Measurements from ENCODE around the gene SEMA5A.

DNA sequence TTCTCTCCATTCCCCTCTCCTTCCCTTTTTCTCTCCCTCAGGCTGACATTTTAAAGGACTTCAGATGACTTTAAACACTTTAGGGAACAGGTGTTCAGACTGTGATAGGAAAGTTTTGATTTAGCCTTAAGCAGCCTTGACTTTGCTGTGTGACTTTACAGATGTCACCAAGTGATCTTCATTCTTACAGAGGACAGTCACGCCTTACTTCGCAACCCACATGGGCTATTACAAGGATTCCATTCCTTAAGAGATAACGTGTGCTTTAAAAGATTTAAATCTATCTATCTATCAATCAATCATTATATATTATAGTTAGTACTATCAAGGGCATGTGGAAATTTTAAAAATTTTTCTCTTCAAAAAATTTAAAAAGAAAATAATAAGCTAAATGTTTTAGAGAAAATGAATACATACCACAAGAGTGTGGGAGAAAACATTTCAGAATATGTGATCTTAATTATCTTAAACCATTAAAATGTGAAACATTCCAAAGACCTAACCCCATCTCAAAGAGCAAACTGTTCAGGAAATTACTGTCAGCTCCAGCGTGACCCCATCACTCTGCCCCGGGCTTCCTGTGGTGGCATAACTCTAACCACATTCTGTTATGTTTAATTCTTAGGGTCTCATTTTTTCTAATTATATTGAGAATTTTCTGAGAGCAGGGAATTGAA, 530.5 kb downstream of the SEMA5A start:
- no peak for TF ChIP-seq EZH2 (IDR thresholded peaks at IDR 0.05; ENCODE audit: borderline replicate concordance, insufficient read depth, low read depth, low read length, poor library complexity, severe bottlenecking)
- TF ChIP-seq, protein P1, sequence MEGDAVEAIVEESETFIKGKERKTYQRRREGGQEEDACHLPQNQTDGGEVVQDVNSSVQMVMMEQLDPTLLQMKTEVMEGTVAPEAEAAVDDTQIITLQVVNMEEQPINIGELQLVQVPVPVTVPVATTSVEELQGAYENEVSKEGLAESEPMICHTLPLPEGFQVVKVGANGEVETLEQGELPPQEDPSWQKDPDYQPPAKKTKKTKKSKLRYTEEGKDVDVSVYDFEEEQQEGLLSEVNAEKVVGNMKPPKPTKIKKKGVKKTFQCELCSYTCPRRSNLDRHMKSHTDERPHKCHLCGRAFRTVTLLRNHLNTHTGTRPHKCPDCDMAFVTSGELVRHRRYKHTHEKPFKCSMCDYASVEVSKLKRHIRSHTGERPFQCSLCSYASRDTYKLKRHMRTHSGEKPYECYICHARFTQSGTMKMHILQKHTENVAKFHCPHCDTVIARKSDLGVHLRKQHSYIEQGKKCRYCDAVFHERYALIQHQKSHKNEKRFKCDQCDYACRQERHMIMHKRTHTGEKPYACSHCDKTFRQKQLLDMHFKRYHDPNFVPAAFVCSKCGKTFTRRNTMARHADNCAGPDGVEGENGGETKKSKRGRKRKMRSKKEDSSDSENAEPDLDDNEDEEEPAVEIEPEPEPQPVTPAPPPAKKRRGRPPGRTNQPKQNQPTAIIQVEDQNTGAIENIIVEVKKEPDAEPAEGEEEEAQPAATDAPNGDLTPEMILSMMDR (IDR thresholded peaks at IDR 0.05) = no peak

Data from B cell (primary cell).